Uterus (tissue), 4 donors: ENCODE measurements around the gene RAB11A. TPM values are rescaled to one million over a fixed set of nuclear protein-coding genes. Genes with fewer than 3 reads are reported as not detected.

Experiments used
- DNase-seq, 2 donors: peaks; one replicate each; pipeline ENCODE4 v3.0.0-alpha.2; 2019 to 2020
- H3K27ac ChIP-seq, 2 donors: fragments of 200-600 bp; sonication (generic); 1 replicate in 1 of 2; 2 replicates in 1 of 2; pipeline ENCODE4 v1.5.1; 2016 to 2018
- H3K27me3 ChIP-seq, 2 donors: fragments of 200-600 bp; sonication (generic); one replicate each; pipeline ENCODE4 v1.5.1; 2018 to 2019; ENCODE audit warnings: control low read depth in 1 of 2
- H3K36me3 ChIP-seq, 2 donors: fragments of 200-600 bp; sonication (generic); one replicate each; pipeline ENCODE4 v1.5.1; 2019; ENCODE audit warnings: control low read depth in 1 of 2
- H3K4me1 ChIP-seq, 2 donors: fragments of 200-600 bp; sonication (generic); one replicate each; pipeline ENCODE4 v1.5.1; 2018 to 2019; ENCODE audit warnings: control low read depth in 1 of 2
- H3K4me3 ChIP-seq, 2 donors: fragments of 200-600 bp; sonication (generic); 1 replicate in 1 of 2; 2 replicates in 1 of 2; pipeline ENCODE4 v1.5.1; 2018 to 2019; ENCODE audit warnings: mild to moderate bottlenecking in 1 of 2
- H3K9me3 ChIP-seq, 2 donors: fragments of 200-600 bp; sonication (generic); one replicate each; pipeline ENCODE4 v1.5.1; 2019; ENCODE audit warnings: control low read depth in 1 of 2
- POLR2A ChIP-seq, 2 donors: fragments of 450-650 bp; IDR thresholded peaks; one replicate each; pipeline ENCODE4 v1.6.1; 2016; ENCODE audit warnings: antibody characterized with exemption in 2 of 2, mild to moderate bottlenecking in 1 of 2, moderate library complexity in 1 of 2
- intact Hi-C: fragments of 100-400 bp; cut with DNase I; formaldehyde crosslinking; loops from one replicate; pipeline ENCODE4 v1.15.1; 2023; ENCODE audit warnings: low total_unique reads
- total RNA-seq, 4 donors: library from RNA; depleted of rRNA in 3 of 4; stranded (reverse); fragments of >200 nt in 3 of 4; gene quantifications; one replicate each; pipeline versions ENCODE4 v1.1.0 to v1.2.4, GENCODE V29; 2014 to 2023
- TF ChIP-seq, protein P1 (sequence below), 4 experiments: fragments of 200-600 bp in 2 of 4; fragments of 450-650 bp in 2 of 4; sonication (generic) in 2 of 4; IDR thresholded peaks; one replicate each; pipeline ENCODE4 v1.5.1; 2016 to 2019; ENCODE audit warnings: antibody characterized with exemption in 4 of 4, mild to moderate bottlenecking in 2 of 4, moderate library complexity in 1 of 4
- donor health status: DM: yes; HTN: yes; CAD: no.

The RAB11A gene
- total RNA-seq, 4 donors from 2014 or later, result 62.0 to 213 (median 151) TPM

DNA sequence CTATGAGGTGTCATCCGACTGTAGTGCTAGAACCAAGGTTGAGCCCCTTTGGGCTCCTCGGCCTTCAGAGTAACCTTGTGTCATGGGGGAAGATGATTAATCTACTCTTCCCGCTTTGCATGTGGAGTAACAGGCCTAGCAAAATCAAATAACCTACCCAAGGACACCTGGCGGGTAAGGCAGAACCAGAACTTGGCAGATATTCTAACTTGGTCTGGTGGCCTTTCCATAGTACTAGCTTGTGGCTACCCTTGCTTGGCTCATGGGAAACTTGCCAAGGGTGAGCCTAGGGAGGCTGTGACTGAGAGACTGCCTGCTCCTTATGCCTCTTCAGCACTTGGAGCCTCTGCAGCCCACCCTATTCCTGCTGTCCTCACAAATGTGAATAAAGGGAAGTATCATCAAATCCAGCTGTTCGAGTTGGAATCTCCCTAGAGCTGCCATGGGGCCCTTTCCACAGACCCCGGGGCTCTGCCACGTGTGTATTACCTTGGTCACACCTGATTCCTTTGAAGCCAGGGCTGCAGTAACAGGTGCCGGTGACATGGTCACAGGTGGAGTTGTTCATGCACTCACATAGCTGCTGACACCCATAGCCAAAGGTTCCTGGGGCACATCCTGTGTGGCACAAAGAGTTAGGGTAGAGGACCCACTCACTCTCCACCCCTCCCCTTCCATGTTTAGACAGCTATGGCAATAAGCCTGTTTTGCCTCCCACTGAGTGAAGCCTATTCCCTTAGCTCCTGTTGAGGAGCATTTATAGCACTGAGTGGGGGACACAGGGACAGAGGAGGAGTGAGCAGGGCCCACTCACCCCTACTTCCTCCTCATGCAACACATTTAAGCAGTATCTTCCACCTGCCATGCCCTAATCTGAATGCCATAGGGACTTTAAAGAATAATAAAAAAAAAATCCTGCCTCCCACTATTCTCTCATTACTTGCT is 46.0 kb downstream of the RAB11A start:
- Histone ChIP-seq H3K4me3 (no peak overlapping the region), H3K27ac (no peak overlapping the region), H3K36me3 (no peaks in the 10 kb centered on the region), H3K9me3 (no peaks in the 10 kb centered on the region), H3K4me1 (no peaks in the 10 kb centered on the region), H3K27me3 (no peaks in the 10 kb centered on the region)
- DNase-seq, result no peak
- intact Hi-C loops, result no loop called here
- TF ChIP-seq, protein P1, sequence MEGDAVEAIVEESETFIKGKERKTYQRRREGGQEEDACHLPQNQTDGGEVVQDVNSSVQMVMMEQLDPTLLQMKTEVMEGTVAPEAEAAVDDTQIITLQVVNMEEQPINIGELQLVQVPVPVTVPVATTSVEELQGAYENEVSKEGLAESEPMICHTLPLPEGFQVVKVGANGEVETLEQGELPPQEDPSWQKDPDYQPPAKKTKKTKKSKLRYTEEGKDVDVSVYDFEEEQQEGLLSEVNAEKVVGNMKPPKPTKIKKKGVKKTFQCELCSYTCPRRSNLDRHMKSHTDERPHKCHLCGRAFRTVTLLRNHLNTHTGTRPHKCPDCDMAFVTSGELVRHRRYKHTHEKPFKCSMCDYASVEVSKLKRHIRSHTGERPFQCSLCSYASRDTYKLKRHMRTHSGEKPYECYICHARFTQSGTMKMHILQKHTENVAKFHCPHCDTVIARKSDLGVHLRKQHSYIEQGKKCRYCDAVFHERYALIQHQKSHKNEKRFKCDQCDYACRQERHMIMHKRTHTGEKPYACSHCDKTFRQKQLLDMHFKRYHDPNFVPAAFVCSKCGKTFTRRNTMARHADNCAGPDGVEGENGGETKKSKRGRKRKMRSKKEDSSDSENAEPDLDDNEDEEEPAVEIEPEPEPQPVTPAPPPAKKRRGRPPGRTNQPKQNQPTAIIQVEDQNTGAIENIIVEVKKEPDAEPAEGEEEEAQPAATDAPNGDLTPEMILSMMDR (IDR thresholded peaks at IDR 0.05), result no peak
- no peak for TF ChIP-seq POLR2A (IDR thresholded peaks at IDR 0.05)

DNA sequence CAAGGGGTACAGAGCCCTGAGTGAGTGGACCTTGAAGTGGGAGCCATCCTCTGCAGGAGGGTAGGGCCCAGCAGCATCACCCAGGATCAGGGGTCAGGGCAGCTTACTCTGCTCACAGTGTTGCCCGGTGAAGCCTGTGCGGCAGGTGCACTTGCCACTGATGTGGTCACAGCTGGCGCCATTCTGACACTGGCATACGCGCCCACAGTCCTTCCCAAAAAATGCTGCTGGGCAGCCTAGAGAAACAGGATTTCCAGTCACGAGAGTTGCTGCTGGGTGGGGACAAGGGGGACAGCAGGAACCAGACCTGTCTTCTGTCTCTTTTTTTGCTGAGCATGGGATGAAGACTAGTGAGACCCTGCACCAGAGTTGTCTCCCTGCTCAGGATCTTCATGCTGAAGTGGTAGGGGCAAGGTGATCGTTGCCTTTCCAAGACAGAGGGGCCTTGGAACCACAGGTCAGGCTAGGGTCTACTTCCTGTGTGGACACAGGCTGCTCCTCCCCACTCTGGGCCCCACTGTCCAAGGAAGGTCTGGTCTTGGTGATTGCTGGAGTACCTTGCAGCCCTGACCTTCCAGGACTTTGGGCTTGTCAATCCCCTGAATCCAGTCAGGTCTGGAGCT is 46.9 kb downstream of the RAB11A start:
- H3K27ac ChIP-seq, result no peak overlapping the region
- H3K4me3 ChIP-seq, result no peak overlapping the region
- no peaks in the 10 kb centered on the region for H3K36me3 ChIP-seq
- DNase-seq, result no peak
- no peaks in the 10 kb centered on the region for H3K9me3 ChIP-seq
- no peak for TF ChIP-seq POLR2A (IDR thresholded peaks at IDR 0.05)
- TF ChIP-seq, protein P1 (IDR thresholded peaks at IDR 0.05), result no peak
- no peaks in the 10 kb centered on the region for H3K4me1 ChIP-seq
- intact Hi-C loops, result no loop called here
- H3K27me3 ChIP-seq, result no peaks in the 10 kb centered on the region

DNA sequence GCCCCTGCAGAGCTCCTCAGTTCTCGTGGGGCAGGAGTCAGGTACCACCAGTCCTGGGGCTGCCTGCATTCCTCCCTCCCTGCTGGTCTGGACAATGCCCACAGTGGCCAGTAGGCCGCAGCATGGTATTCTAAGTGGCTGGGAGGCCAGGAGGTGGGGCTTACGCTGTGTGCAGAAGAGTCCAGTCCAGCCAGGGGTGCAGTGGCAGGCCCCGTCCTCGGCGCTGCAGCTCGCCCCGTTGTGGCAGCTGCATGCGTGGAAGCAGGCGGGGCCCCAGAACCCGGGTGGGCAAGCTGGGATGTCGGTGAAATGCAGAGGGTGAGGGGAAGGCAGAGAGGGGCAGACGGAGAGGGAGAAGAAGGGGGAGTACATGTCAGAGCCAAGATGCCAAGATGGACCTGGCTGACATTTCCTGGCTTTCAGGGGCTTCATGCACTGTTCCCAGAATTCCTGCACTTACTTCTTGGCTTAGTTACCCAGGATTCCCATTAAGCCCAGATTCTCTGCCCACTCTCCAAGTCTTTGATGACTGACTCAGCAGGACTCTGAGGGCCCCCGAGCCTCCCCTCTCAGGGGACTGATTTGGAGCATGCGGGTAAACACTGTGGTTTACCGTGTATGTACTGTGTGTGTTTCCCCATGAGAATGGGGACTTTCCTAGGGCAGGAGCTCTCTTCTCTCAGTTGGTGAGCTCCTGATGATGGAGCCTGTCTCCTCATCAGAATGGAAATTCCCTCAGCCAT is 47.5 kb downstream of the RAB11A start:
- Histone ChIP-seq H3K4me3 (no peak overlapping the region), H3K27ac (no peak overlapping the region), H3K4me1 (no peaks in the 10 kb centered on the region), H3K36me3 (no peaks in the 10 kb centered on the region), H3K27me3 (no peaks in the 10 kb centered on the region), H3K9me3 (no peaks in the 10 kb centered on the region)
- intact Hi-C loops, result no loop called here
- TF ChIP-seq, protein P1 (IDR thresholded peaks at IDR 0.05), result peak; percentile 27 to 55 (median 40)
- no peak for TF ChIP-seq POLR2A (IDR thresholded peaks at IDR 0.05)
- peak in 1 of 2 donors; percentile 39 for DNase-seq

DNA sequence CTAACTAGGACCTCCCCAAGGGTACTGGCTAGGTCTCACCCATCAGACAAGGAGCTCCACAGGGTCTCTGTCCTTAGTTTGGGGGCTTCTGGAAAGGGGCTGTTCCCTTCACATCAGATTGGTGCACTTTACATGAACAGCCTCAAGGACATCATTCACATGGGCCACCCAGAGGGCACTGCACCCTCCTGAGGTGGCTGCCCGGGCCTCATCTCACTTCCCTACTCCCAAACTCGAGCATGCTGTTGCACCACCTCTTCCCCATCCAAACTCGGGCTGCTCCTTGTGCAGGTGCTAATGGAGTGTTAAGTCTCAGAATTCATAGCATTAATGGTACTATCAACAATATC is 48.1 kb downstream of the RAB11A start:
- Histone ChIP-seq H3K27ac (no peak overlapping the region), H3K36me3 (no peaks in the 10 kb centered on the region), H3K27me3 (no peaks in the 10 kb centered on the region), H3K4me3 (no peak overlapping the region), H3K4me1 (no peaks in the 10 kb centered on the region), H3K9me3 (no peaks in the 10 kb centered on the region)
- no peak for DNase-seq
- no peak for TF ChIP-seq POLR2A (IDR thresholded peaks at IDR 0.05)
- TF ChIP-seq, protein P1 (IDR thresholded peaks at IDR 0.05), result no peak
- intact Hi-C loops, result no loop called here
